VCaP (cell line): Measurements from ENCODE around the gene CTBP1.

Experiments
- H3K27ac ChIP-seq: fragments of 450-650 bp; 2 replicates; pipeline ENCODE4 v1.5.1; 2017
- TF ChIP-seq, protein P1 (sequence below): fragments of 450-650 bp; conservative IDR thresholded peaks from 2 replicates; pipeline ENCODE4 v1.5.1; 2017; ENCODE audit warnings: mild to moderate bottlenecking, moderate library complexity

The CTBP1 gene

GRCh38 chr4:1247864-1248244, 1.1 kb downstream of the CTBP1 start:
- H3K27ac ChIP-seq, result peak overlapping the region; percentile 97
- TF ChIP-seq, protein P1, sequence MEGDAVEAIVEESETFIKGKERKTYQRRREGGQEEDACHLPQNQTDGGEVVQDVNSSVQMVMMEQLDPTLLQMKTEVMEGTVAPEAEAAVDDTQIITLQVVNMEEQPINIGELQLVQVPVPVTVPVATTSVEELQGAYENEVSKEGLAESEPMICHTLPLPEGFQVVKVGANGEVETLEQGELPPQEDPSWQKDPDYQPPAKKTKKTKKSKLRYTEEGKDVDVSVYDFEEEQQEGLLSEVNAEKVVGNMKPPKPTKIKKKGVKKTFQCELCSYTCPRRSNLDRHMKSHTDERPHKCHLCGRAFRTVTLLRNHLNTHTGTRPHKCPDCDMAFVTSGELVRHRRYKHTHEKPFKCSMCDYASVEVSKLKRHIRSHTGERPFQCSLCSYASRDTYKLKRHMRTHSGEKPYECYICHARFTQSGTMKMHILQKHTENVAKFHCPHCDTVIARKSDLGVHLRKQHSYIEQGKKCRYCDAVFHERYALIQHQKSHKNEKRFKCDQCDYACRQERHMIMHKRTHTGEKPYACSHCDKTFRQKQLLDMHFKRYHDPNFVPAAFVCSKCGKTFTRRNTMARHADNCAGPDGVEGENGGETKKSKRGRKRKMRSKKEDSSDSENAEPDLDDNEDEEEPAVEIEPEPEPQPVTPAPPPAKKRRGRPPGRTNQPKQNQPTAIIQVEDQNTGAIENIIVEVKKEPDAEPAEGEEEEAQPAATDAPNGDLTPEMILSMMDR, result no peak

GRCh38 chr4:1246901-1247863, 1.7 kb downstream of the CTBP1 start:
- peak overlapping the region; percentile 97 for H3K27ac ChIP-seq
- TF ChIP-seq, protein P1, result no peak

- TF ChIP-seq, protein P1, result no peak
- peak overlapping the region; percentile 97 for H3K27ac ChIP-seq
Observed at GRCh38 chr4:1246111-1246881, 2.6 kb downstream of the CTBP1 start.

DNA sequence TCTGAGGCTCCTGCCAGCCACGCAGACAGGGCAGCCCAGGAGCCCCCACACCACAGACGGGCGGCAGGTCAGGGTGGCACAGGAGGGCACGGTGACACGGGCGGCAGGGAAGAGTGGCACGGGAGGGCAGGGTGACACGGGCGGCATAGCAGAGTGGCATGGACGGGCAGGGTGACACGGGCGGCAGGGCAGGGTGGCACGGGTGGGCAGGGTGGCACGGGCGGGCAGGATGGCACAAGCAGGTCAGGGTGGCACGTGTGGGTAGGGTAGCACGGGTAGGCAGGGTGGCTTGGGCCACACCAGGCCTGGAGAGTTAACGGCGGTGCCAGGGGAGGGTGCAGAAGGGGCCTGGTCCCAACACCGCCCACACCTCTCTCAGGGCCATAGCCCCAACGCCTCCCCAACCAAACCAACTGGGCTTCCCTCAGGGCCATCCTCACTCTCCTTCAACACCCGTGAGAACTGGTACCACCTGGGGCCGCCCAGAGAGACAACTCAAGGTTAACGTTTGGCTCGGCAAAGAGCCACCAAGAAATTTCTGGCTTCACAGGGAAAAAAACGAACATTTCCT, 3.4 kb downstream of the CTBP1 start:
- TF ChIP-seq, protein P1, result no peak
- H3K27ac ChIP-seq, result peak overlapping the region; percentile 97

GRCh38 chr4:1244978-1245471, 3.9 kb downstream of the CTBP1 start:
- TF ChIP-seq, protein P1, result no peak

GRCh38 chr4:1244081-1244977, 4.6 kb downstream of the CTBP1 start:
- H3K27ac ChIP-seq, result peak overlapping the region; percentile 97
- TF ChIP-seq, protein P1, result no peak

More at GRCh38 chr4:1244978-1245471, 3.9 kb downstream of the CTBP1 start:
- H3K27ac ChIP-seq, result peak overlapping the region; percentile 97
